Adrenal gland (tissue), 19 donors: ENCODE results near the gene GRAP. TPM values are rescaled to one million over a fixed set of nuclear protein-coding genes. Genes with fewer than 3 reads are reported as not detected.
"Not testable (repeated sequence)": the region's sequence is repeated elsewhere in the genome, so short reads cannot be mapped to it uniquely, and the experiment has no call there.

Experiments used
- DNase-seq, 7 donors: peaks; one replicate each; pipeline ENCODE4 v3.0.0-alpha.2; 2019 to 2020
- H3K27ac ChIP-seq, 5 donors: fragments of 200-600 bp; sonication (generic) in 4 of 5; 1 replicate in 3 of 5; 2 replicates in 2 of 5; pipeline versions ENCODE4 v1.5.1 to v1.8.0; 2016 to 2020; ENCODE audit warnings: mild to moderate bottlenecking in 1 of 5
- H3K27me3 ChIP-seq: fragments of 200-600 bp; 2 replicates; pipeline ENCODE4 v1.8.0; 2021
- H3K36me3 ChIP-seq, 2 donors: fragments of 200-600 bp; replicated peaks in 1 of 2; 1 replicate in 1 of 2; 2 replicates in 1 of 2; pipeline versions ENCODE4 v1.5.1 to v1.8.0; 2018 to 2022
- H3K4me1 ChIP-seq, 2 donors: fragments of 200-600 bp; replicated peaks in 1 of 2; 1 replicate in 1 of 2; 2 replicates in 1 of 2; pipeline versions ENCODE4 v1.5.1 to v1.8.0; 2018 to 2021
- H3K4me3 ChIP-seq, 4 donors: fragments of 200-600 bp; sonication (generic) in 3 of 4; one replicate each; pipeline ENCODE4 v1.5.1; 2016 to 2018
- H3K9me3 ChIP-seq, 3 donors: fragments of 200-600 bp; sonication (generic) in 1 of 3; replicated peaks in 1 of 3; 1 replicate in 2 of 3; 2 replicates in 1 of 3; pipeline versions ENCODE4 v1.5.1 to v1.8.0; 2016 to 2021
- WGBS, 4 donors: extraction: QIAGEN DNeasy Blood & Tissue Kit in 2 of 4; methylation state at CpG; one replicate each; pipeline versions ENCODE4 v1.1.5 to v1.1.7; 2013 to 2017; 5-methylcytosine and 5-hydroxymethylcytosine counted together
- intact Hi-C, 2 donors: fragments of 100-400 bp; cut with DNase I; formaldehyde crosslinking; loops; one replicate each; pipeline versions ENCODE4 v1.14.1 to v1.15.0; 2022 to 2023
- long read RNA-seq, 10 donors: library from polyadenylated mRNA in 3 of 10; unstranded in 2 of 10; stranded (forward) in 1 of 10; transcript quantifications; one replicate each; pipeline ENCODE4 v2.0.0 and lab custom pipeline, GENCODE V29; 2021 to 2026
- polyA plus RNA-seq, 3 donors: library from polyadenylated mRNA; stranded (reverse); fragments of 200-250 nt in 2 of 3; fragments of 350-450 nt in 1 of 3; fragmentation: Illumina TruSeq in 1 of 3; extraction: RNeasy Lipid Tissue Mini Kit (QIAGEN cat#74804) in 1 of 3; gene quantifications; one replicate each; pipeline ENCODE4 v1.2.3, GENCODE V29; 2013 to 2014
- total RNA-seq, 9 donors: library from RNA; depleted of rRNA in 4 of 9; stranded (reverse); fragments of >200 nt in 4 of 9; fragments of 120-200 nt in 1 of 9; fragmentation: NEBNext Ultra II Directional in 1 of 9; extraction: Animal tissue kit (Norgen Biotek cat#: 25700) in 1 of 9; gene quantifications; one replicate each; pipeline versions ENCODE4 v1.1.0 to v1.2.4, GENCODE V29; 2013 to 2023
- donor health status: healthy with polysubstance abuse.
- donor health status: Bipolar disorder and iron deficiency.
- donor health status: DM: yes; HTN: yes; CAD: no.
- donor health status: DM: no; HTN: no; CAD: no.
- donor health status: DM: no; HTN: no; CAD: no.
- donor health status: DM: yes; HTN: yes; CAD: no.

Gene GRAP
- total RNA-seq (10 to 100 TPM in 1 of 9 donors, 1 to 10 TPM in 8; 3.5 to 11.7 (median 7.2) TPM), polyA plus RNA-seq (10 to 100 TPM in 1 of 3 donors, 1 to 10 TPM in 2; 1.7 to 17.0 (median 8.4) TPM)
- long read RNA-seq, donor 1, result 0 reads
- long read RNA-seq, donor 2, result 0 reads
- long read RNA-seq, donor 3, partial matches to known transcripts, result 0 of 4 reads
- long read RNA-seq, donor 3, other reads (novel, unspliced or antisense), result 0 of 4 reads
- long read RNA-seq, donor 4, partial matches to known transcripts, result 0 of 3 reads
- long read RNA-seq, donor 4, other reads (novel, unspliced or antisense), result 0 of 3 reads
- long read RNA-seq, donor 5, transcript GRAP-201 (5 exons, 2,651 nt), result major isoform, 11 of 13 reads
- long read RNA-seq, donor 5, partial matches to known transcripts, result 0 of 13 reads
- long read RNA-seq, donor 5, other reads (novel, unspliced or antisense), result 2 of 13 reads
- long read RNA-seq, donor 6, result 0 reads
- long read RNA-seq, donor 7, result 0 reads
- long read RNA-seq, donor 8, partial matches to known transcripts, result 0 of 1 reads
- long read RNA-seq, donor 8, other reads (novel, unspliced or antisense), result 0 of 1 reads
- long read RNA-seq, donor 9, partial matches to known transcripts, result 0 of 1 reads
- long read RNA-seq, donor 9, other reads (novel, unspliced or antisense), result 0 of 1 reads
- long read RNA-seq, donor 10, partial matches to known transcripts, result 0 of 1 reads
- long read RNA-seq, donor 10, other reads (novel, unspliced or antisense), result 0 of 1 reads

DNA sequence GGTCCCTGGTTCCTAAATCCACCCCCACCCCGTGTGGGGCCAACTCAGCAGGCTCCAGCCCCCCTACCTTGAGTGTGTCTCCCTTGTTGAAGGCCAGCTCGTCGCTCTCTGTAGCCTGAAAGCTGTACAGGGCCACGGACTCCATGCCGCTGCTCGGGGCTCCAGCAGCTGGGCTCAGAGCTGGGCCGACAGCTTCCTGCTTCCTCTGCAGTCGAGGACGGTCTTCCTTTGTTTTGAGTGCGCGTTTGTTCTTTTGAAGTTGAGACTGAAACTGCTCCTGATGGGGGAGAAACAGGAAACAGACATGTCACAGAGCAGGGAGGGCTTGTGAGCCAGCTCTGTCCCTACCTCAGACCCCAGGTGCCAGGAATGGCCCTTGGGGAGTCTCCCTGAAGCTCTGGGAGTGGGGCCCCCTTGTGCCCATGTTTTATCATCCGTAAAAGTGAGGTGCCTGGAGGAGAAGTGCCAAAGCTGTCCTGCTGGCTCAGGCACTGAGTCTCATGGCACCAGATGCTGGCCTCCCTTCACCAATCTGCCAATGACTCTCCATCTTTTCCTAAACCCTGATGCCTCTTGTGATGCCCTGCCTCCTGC lies at the start of gene GRAP:
Gene GRAP, minus strand, starts transcription at position 176 of the 594 bp plus-strand sequence. Its CDS starts 31 bp downstream, at position 145.
- H3K4me1 ChIP-seq, H3K27ac ChIP-seq, H3K27me3 ChIP-seq, DNase-seq, H3K4me3 ChIP-seq, H3K9me3 ChIP-seq, H3K36me3 ChIP-seq, intact Hi-C loops: not testable (repeated sequence)
- WGBS, 4 donors, result no CpG with 5 or more reads among the region's 12 CpGs

DNA sequence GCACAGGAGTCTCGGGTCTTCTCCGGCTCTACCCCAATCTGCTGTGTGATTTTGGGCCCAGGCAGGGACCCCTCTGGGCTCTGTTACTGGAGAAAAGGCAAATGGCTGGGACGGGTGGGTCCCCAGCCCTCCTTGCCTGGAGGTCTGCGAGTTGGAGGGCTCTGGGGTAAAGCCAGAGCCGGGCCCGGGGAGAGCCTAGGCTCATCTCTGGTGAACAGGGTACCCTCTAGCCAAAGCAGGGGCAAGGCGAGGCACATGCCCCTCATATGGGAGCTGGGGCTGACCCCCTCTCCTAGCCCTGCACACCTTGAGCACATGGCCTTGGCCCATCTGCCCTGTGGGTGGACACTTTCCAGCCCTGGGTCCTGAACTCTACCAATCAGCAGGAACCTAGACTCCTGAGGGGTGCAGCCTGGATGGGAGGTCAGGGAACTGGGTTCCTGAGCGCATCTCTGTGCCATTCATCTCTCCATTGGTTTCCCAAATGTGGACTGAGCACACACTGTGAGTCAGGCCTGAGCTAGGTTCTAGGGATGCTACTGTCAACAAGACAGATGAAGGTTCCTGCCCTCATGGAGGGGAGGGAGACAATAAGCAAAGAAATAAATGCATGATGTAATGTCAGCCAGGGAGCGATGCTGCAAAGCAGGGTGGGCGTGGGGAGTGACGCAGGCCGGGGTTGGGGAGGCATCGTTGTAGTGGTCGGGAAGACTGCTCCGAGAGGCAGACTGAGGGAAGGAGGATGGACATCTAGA lies 47.1 kb upstream of the GRAP start:
- peak overlapping the region in 2 of 5 donors; percentile 21 to 72 for H3K27ac ChIP-seq
- H3K27me3 ChIP-seq, intact Hi-C loops, H3K9me3 ChIP-seq, H3K4me3 ChIP-seq, H3K4me1 ChIP-seq, H3K36me3 ChIP-seq: not testable (repeated sequence)
- 63 to 96% (median 77%) methylated on average over 3 to 7 of the region's 15 CpGs; no CpG with 5 or more reads in 1 of the 4 donors for WGBS, 4 donors
- DNase-seq, result peak in 4 of 7 donors; percentile 9 to 17 (median 14)

DNA sequence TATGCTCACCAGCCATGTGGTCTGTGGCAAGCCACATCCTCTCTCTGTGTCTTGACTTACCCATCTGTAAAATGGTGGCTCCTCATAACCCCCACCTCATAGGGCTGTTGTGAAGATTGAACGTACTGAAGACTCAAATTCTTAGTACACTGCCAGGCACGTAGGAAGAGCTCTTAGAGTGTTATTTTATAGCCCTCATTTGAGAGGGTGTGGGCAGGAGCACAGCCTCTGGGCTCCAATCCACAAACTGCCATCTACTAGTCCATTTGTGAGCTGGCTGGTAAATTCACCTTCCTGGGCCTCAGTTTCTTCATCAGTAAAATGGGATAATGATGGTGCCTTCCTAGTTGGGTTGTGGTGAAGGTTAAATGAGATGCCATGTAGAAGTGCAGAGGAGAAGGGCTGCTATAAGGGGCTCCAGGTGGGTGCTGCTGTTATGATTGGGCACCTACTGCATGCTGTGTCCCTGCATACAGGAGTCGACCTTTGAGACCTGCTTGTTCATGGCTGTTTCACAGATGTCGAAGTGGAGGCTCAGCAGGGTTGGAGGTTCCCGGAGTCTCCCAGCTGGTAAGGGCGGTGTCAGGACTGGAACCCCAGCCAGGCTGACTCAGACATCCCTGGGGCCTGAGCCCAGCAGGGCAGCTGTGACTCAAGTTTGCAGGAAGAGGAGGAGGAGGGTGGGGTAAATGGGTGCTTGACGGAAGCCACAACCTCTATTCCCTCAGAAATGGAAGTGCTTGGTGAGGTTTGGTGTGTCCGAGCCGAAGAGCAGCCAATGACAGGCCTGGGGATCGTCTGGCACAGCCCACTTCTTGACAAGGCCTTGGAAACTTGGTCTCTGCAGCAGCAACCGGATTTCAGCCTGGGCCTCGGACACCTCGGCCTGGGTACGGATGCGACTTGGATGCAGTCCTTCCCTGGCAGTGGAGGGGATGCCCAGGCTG lies 46.3 kb upstream of the GRAP start:
- intact Hi-C loops, H3K4me1 ChIP-seq, H3K27me3 ChIP-seq, H3K9me3 ChIP-seq, H3K4me3 ChIP-seq, H3K36me3 ChIP-seq: not testable (repeated sequence)
- peak overlapping the region in 2 of 5 donors; percentile 21 to 72 for H3K27ac ChIP-seq
- DNase-seq, result peak; percentile 13 to 82 (median 32)
- WGBS, 4 donors, result 39% methylated on average over 4 to 12 of the region's 15 CpGs; no CpG with 5 or more reads in 2 of the 4 donors

DNA sequence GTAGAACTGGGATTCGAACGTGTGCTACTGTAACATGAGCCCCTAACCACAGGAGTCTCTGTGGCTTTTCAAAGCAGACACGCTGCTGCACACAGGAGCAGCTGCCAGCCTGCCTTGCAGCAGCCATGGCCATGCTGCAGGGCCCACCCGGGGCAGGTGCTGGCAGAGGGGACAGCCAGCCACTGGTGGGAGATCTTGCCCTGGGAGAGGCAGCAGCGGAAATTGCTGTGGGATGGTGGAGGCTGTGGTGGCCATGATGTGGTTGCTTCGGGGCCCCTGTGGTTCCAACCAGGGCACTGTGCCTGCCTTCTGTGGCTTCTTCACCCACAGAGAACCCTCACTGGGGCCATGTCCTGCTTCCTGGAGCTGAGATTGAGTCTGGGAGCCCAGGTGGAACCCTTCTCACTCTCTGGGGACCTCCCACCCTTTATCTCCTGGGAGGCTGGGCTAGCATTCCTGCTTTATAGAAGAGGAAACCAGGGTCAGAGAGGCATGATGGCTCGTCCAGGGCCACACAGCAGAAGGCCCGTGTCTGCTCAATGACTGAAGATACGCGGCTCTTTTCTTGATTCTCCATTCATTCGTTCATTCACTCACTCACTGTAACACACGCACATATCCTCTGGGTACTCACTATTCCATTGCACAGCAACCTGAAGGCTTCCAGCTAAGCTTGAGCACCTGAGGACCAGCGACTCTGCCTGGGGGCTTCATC lies 43.5 kb upstream of the GRAP start:
- H3K4me3 ChIP-seq, intact Hi-C loops, DNase-seq, H3K9me3 ChIP-seq, H3K36me3 ChIP-seq, H3K27ac ChIP-seq, H3K4me1 ChIP-seq, H3K27me3 ChIP-seq: not testable (repeated sequence)
- no CpG with 5 or more reads among the region's 13 CpGs for WGBS, 4 donors

DNA sequence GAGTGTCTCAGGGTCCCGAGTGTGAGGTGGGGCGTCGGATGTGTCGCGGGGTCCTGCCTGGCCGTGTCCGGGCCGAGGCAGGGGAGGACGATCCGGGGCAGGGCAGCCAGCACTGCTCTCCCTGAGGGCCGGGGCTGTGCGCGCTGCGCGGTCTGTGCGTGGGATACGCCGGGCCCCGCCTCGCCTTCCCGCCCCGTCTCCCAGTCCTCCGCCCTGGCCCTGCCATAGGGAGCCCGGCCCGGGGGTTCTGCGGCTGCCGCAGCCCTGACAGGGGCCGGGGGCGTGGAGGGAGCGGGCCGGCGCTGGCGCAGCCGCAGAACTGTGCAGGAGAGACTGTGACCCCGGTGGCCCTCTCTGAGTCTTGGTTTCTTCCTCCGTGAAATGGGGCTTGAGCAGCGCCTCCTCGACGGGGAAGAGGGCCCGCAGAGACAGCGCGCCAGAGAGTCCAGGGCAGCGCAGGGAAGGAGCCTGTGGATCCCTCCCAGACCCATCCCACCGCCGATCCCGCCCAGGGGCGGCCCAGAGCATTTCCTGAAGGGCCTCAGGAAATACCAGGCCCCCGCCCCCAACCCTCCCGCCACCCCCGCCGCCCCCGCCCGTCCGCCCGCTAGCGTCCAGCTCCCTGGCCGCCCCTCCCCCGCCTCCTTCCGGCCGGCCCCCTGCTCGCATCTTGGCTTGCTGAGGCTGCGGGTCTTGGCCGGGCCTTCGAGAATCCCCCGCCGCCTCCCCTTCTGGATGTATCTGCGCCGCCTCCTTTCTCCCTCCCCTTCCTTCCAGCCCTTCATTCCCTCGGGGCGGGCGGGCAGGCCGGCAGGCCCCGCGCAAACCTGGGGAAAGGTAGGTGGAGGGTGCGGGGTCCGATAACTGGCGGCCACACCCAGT lies 42.3 kb upstream of the GRAP start:
- intact Hi-C loops, H3K4me1 ChIP-seq, H3K27me3 ChIP-seq, H3K9me3 ChIP-seq, H3K4me3 ChIP-seq, H3K36me3 ChIP-seq, H3K27ac ChIP-seq: not testable (repeated sequence)
- DNase-seq, result peak in 2 of 7 donors; percentile 1 to 11
- WGBS, 4 donors, result no CpG with 5 or more reads among the region's 77 CpGs

DNA sequence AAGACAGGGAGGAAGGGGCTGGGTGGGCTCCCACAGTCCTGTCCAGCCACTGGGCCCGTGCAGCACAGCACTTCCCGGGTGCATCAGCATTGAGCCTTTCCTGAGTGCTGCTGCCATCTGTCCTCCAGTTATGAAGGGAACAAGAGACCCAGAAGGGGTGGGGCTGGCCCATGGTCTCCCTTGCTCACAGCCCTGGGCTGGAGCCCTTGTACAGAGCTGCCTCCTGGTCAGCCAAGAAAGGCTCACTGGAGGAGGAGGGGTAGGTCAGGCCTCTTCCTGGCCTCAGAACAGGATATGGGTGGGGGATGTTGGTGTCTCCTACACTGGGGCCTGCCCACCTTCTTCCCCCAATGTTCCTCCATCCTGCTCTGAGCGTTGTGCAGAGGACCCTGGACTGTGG lies 30.6 kb upstream of the GRAP start:
- WGBS, 4 donors, result no CpG with 5 or more reads among the region's 3 CpGs
- H3K4me1 ChIP-seq, H3K27me3 ChIP-seq: not testable (repeated sequence)

DNA sequence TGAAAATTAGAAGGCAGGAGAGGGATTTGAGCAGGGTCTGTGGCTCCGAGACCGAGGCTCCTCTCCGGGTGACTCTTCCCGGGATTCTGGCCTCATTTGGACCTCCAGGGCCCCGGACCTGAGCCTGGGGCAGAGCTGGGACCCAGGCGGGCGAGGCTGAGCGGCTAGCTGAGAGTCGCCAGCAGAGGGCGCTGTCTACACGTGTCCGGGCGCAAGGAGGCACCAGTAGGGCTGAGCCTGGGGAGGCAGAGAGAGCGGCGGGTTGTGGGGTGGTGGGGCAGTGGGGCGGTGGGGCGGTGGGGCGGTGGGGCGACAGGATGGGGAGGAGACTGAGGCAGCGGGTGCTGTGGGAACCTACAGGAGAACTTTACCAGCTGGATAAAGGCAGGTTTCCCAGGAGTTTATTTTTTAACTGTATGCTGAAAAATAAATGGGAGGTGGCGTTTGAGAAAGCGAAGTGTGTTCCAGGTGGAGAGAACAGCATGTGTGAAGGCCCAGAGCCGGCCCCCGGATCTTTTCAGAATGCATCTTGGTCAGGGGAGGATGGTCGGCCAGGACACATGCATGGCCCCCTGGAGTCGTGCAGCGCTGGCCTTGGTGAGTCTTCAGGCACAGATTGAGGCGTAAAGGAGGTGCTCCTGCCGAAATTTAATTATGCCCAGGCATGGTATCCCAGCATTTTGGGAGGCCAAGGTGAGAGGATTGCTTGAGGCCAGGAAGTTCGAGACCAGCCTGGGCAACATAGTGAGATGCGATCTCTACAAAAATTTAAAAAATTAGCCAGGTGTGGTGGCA lies 29.8 kb upstream of the GRAP start:
- intact Hi-C loops, result not testable (repeated sequence)

More for the DNA sequence above, 30.6 kb upstream of the GRAP start:
- H3K4me3 ChIP-seq, H3K36me3 ChIP-seq, intact Hi-C loops, H3K27ac ChIP-seq, DNase-seq, H3K9me3 ChIP-seq: not testable (repeated sequence)

More for the DNA sequence above, 29.8 kb upstream of the GRAP start:
- H3K27me3 ChIP-seq, H3K9me3 ChIP-seq, H3K4me3 ChIP-seq, H3K4me1 ChIP-seq, H3K36me3 ChIP-seq, H3K27ac ChIP-seq: not testable (repeated sequence)
- peak in 6 of 7 donors; percentile 14 to 53 (median 21) for DNase-seq
- 31 to 64% (median 45%) methylated on average over 5 to 10 of the region's 31 CpGs; no CpG with 5 or more reads in 1 of the 4 donors for WGBS, 4 donors
